ENCODE data around the gene ELMOD3.

- TF ChIP-seq CTCF (IDR thresholded peaks at IDR 0.05; ENCODE audit: low read depth, low read length): no peak
- TF ChIP-seq EZH2phosphoT487 (IDR thresholded peaks at IDR 0.05; ENCODE audit: low read depth): no peak
Measured at GRCh38 chr2:85308896-85309555, 45.5 kb upstream of the ELMOD3 start.

Data from OCI-LY3 (cell line).